Renal cortex interstitium (tissue), 11 donors: ENCODE results near the gene LTBP2. TPM values are rescaled to one million over a fixed set of nuclear protein-coding genes. Genes with fewer than 3 reads are reported as not detected.

Experiments used
- DNase-seq, 11 donors: peaks; one replicate each; pipeline ENCODE4 v3.0.0-alpha.2; 2013; ENCODE audit warnings: low read depth in 9 of 11, low spot score in 4 of 11; ENCODE audit errors: extremely low read depth in 1 of 11
- polyA plus RNA-seq, 3 donors: library from polyadenylated mRNA; unstranded; fragments of 120-200 nt; gene quantifications; one replicate each; pipeline ENCODE4 v1.2.1, GENCODE V29; 2013; ENCODE audit not compliant: insufficient read length in 3 of 3

LTBP2 gene
- polyA plus RNA-seq, 3 donors = 2.5 to 6.0 (median 3.2) TPM

DNA sequence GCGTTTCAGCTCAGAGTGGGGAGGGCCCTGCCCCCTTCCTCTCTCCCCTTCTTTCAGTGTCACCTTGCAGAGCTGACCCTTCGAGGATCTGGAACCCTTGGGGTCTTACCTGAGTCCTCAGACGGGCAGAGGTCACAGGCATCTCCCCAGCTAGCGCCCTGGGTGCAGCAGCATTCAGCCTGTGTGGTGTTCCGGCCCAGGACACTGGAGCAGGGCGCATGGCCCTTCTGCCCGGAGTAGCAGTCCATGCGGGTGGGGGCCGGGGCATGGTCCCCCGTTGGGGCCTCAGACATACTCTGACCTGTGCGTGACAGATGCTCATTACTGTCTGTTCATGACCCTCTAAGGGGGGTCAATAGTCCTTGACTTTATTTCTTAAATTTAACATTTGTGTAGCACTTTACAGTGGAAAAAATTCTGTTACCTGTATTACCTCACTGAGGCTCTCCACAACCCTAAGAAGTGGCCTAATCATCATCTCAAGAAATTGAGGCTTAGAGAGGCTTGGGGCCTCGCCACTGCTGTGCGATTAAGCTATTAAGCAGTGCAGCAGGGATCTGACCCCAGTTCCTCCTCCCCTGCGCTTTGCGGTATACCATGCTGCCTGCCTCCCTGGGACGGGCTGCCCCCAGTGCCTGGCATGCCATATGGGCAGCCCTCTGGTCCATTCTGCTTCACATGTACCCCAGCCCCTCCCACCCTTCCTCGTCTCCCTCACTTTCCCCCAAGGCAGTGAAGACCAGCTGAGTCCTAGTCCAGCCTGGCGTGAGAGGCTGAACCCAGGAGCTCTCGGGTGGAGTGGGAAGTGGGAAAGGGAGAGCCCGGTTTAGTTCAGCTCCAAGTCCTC, 106.9 kb downstream of the LTBP2 start:
- DNase-seq = no peak

DNA sequence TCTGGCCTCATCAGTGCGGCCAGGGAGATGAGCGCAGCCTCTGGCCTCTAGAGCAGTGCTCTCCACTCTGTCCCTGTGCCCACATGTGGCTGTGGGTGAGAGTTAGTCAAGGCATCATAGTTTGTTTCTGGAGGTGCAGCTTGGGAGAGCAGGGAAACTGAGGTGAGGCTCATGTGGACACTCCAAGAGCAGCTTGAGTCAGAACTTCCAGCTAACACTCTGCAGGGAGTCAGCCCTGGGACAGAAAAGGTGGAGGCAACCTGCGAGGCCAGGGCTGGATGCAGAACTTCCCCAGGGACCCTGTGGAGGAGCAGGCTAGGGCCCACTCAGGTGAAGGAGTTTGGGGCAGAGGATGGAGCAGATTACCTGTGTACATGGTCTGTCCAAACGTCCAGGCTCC, 107.6 kb downstream of the LTBP2 start:
- no peak for DNase-seq

DNA sequence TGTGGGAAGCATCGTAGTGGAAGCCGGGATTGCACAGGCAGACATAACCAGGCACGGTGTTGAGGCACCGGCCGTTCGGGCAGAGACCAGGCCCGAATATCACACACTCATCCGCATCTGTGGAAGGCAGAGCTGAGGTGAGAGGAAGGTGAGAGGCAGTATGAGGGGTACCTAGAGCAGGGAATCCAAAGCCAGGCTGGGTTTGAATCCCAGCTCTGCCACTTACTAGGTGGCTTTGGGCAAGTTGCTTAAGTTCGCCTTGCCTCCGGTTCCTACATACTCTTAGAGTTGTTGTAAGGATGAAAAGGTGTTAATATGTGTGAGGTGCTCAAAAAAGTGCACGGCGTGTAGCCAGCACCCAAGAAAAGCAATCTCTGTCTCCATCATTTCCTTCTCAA, 108.1 kb downstream of the LTBP2 start:
- no peak for DNase-seq

DNA sequence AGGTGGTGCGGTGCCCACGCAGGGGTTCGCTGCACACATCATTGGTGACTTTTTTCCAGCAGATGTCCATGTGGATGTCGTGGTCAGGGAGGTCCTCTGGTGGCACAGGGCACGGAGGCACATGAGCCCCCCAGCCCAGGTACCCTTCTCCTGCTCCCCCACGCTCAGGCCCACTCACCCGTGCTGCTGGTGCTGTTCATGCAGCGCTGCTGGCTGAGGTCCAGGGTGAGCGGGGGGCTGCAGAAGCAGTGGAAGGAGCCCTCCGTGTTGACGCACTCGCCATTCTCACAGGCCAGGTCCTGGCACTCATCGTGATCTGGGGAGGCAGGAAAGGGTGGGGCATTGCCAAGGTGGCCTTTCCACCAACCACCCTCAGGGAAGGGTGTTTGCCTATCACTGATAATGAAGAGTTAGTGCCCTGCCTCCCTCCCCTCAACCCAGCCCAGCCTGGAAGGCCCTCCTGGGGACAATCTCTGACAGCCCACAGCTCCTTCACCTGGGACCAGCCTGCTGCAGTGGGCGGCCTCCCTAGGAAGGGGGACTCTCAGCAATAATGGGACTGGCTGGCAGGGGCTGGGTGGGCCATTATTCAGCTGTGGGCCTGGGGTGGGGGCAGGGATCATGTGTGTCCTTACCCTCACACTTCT, 108.6 kb downstream of the LTBP2 start:
- DNase-seq = no peak

DNA sequence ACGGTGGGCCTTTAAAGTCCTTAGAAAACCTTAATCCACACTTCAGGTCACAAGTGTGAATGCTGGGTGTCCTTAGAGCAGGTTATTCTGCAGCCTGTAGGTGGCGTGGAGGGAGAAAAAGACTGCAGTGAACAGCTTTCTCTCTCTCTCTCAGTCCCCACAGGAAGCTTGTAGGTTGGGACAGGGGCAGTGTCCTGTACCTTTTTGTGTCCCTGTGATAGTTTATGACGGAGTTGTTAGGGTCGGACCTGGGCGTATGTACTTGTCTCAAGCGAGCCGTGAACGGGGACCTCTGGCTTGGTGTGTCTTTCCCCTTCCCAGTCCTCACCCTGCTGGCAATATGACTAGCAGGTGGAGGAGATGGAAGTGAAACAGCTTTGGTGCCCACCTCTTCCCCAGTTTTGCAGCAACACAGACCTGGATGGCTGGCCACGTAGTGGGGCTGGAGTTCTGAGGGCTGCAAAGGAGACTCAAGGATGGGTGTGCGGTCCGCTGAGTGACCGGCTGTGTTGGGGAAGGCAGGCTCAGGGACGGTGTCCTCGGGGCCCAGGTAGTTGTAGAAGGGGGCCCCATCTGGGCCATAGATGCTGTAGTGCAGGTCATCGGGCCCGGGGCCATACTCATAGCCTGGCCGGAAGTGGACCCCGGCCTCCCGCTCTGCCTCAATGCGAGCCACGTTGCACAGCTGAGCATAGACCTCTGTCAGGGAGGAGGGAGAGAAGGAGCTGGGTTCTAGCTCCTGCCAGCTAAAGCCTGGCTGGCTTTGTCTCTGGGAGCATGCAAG, 109.6 kb downstream of the LTBP2 start:
- DNase-seq = peak in 3 of 11 donors; percentile 33 to 49 (median 44)

DNA sequence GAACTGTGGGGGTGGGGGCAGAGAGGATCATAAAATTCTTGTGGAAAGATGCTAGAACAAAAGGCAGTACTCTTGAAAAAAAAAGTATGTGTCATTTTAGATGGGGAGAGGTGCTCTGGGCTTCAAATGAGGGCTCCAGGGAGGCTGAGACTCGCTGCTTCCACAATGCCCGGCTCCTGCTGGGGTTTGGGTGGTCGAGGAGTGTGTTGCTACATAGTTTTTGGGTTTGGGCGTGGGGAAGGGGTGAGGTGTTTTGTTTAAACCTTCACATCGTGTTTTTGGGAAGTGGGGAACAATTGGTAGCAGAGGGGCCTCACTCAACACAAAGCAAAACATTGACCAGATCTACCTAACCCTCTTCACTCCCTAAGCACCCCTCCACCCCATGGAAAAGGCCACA, 110.3 kb downstream of the LTBP2 start:
- DNase-seq = no peak

DNA sequence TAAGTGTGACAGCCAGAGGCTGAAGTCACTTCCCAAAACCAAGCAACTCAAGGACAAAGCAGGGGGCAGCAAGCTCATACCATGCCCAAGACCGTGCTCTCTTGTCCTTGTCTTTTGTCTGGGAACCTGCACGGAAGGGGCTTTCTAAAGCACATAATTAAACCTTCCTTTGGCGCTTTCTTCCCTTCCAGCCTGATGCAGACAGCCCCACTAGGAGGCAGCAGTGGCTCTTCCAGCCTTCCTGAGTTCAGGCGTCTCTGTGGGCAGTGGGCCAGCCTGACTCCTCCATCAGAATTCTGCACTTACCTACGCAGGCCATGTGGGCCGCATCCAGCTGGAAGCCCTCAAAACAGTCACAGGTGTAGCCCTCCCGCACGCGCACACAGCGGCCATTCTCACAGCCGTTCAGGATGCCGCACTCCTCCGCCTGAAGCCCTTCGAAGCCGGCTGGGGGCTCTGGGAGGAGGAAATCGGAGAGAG, 110.9 kb downstream of the LTBP2 start:
- DNase-seq = peak in 10 of 11 donors; percentile 69 to 85 (median 80)

DNA sequence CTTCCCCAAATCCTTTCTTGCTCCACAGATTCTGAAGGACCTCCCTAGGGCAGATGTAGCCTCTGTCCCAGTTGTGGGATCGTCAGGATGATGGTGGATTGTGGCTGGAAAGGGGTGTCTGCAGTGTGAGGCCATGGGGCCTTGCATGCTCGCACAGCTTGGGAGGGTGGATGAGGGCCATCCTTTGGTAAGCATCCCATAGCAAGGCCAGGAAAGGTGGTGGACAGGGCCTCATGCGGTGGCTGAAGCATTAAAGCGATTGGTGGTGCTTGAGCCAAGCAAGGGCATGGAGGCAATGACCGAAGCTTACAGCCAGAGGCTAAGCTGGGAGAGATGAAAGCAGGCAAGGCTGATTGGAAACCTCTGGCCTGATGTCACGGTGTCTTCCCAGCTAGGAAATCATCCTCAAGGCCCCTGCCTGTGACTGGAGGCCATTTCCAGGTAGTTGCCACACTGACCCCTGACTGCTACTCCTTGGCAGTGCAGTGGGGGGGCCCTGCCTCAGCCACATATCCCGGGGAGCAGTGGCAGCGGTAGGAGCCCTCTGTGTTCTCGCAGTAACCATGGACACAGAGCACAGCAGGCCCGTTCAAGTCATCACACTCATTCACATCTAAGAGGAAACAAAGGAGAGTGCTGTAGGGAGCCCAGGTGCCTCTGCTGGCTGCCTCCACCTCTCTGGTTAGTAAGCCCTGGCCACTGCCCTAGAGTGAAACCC, 111.5 kb downstream of the LTBP2 start:
- DNase-seq = no peak

DNA sequence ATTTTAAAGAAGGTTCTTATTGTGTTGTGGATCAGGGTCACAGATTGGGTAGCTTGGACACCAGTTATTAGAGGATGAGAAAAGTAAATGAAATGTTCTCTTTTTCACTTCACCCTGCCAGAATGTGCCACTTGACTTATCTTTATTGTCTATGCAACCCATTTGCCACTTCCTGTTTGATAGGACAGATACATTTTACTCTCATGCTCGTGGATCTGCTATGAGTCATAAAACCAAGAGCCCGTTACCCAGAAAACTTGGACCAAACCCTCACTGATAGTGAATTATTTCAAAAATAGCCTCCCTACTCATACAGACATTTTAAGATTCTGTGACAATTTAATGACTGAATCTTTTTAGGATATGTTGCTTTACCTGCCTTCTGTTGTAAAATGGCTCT, 116.7 kb downstream of the LTBP2 start:
- no peak for DNase-seq

DNA sequence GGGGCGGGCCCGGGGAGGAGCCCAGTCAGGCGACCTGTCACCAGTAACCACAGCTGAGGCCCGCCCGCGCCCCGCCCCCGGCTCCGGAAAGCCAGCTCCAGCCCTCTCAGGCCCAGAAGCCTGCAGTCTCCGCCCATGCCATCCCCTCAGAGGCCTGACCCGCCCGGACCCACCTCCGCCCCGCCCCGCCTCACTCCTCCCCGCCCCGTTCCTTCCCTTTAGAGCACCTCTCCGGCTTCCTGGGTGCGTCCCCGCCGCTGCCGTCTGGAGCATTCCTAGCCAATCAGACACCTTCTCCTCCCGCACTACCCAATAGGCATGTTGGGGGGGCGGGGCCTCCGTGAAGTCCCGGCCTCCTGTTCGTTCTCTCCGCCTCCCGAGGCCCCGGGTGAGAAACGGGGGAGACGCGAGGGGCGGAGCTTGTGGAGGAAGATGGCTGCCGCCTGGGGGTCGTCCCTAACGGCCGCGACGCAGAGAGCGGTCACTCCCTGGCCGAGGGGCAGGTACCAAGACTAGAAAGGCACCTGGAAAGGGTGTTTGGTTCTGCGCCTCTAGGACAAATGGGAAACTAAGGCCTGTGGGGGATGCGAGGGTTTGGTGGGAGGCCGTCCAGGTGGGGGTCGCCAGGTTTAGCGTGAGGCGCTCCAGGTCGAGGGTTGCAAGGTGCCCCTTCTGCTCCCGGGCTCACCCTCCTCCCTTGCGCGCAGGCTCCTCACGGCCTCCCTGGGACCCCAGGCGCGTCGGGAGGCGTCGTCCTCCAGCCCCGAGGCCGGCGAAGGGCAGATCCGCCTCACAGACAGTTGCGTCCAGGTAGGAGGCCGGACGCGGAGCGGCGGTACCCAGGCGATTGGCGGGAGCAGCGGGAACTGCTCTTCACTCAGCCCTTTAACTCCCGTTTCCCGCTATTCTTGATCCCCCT, 118.4 kb downstream of the LTBP2 start, which contains the start of gene ISCA2:
TSS of gene ISCA2 (plus strand) at position 423 of the 919 bp plus-strand sequence. CDS start at position 433, 10 bp downstream.
- peak; percentile 93 to 99 (median 98) for DNase-seq

DNA sequence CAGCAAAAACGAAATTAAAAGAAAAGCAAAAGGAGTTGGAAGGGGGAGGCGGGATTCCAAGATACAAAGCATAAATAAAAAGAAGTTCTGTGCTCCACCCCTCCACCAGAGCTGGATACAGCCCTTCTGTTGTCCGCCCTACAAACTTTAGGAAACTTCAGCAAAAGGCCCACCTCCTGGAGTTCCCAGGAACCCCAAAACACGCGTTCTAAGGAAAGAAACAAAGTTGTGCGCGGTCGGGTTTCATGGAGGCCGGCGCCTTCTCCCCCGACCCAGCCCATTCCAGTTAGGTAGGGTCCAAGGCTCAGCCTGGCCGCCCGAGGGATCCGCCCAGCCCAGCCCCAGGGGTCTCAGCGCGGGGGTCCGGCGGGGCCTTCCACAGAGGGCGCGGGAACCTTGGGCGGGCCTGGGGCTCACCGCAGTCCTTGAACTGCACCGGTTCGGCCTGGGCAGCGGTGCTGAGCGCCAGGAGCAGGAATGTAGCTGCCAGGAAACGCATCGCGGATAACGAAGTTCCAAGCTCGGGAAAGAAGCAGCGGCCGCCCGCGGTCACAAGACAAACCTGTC, 119.2 kb downstream of the LTBP2 start, which contains the start of gene NPC2:
TSS of gene NPC2 (minus strand) at position 530 of the 567 bp plus-strand sequence. CDS start at position 499, 31 bp downstream.
- DNase-seq = peak in 1 of 11 donors; percentile 38

DNA sequence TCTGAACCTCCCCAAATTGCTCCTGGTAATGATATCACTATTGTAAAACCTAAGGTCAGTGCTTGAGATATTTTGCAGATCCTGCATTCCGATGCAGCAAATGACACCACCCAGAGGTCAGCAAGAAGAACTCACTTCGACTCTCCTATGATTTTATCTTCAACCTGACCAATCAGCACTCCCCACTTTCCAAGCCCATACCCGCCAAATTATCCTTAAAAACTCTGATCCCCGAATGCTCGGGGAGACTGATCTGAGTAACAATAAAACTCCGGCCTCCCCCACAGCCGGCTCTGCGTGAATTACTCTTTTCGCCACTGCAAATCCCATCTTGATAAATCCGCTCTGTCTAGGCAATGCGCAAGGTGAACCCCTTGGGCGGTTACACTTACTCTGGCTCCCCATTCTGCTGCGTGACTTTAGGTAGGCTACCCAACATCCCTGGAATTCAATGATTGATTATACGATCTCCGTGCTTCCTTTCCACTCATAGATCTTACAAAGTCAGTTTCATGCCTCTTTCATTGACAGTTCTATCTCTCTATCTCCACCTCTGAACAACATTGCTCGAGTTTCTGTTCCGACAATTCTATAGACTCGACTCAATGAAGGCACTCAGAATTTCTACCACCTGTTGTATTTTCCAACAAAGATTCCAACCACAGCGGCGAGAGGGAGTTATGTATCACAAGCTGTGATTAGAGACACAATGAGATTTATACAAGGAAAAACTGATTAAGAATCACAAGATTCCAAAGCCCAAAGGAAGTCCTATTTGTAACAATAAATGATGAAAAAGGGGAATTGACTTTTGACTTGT, 119.9 kb downstream of the LTBP2 start:
- no peak for DNase-seq

DNA sequence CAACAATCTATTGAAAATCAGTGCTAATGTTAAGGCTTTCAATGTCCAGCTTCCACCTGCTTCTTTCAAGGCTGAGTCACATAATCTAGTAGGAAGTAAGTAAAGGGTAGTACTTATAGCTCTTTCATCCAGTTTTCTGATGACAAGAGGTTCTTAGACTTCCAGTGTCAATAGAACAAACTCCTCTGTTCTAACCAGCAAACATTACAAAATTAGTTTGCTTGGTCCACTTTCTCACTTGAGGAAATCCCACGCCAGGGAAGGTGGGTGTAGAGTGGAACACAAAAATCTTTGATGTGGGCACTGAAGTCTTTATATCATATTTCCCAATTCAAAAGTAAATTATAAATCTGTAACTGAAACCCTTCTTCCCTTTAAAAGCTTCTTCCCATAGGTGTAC, 121.6 kb downstream of the LTBP2 start:
- DNase-seq = no peak

DNA sequence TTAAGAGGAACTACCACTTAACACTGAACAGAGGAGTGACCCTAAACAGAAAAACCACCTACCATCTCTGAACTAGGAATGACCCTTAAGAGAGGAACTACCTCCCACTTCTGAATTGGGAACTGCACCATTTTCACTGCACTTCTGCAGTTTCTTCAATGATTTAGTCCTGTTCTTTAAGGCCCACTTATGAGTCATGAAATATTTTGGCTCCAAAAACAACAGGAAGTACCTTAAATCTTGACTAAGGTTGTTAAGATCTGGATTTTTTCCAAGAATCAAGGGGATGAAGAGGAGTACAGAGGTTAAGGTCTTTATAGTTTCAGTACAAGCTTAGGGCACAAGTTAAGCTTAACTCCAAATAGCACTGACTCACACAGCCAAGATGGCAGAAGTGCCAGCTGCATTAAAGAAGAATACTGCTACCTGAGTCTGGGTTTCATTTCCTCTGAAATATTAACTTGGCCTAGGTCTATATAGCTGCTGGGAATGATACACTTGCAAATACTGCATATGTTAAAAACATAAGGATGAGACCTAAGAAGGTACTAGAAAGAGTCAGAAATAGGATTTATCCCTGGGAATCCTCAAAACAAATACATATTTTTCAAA, 123.1 kb downstream of the LTBP2 start:
- no peak for DNase-seq

DNA sequence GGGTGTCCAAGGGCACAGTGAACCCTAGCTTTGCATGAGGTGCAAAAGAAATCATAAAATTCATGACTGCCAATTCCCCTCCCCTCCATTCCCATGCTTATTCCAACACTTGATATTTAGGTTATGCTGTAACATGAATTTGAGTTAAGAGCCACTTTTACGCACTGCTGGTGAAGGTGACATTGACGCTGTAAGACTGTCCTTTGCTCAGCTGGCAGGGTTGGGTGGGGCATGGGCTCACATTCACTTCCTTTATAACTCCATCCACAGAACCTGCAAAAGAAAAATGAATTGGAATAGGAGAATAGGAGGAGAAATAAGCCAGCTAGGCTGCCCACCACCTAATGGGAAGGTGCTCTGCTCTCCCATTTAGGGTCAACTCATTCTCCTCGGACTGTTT, 125.9 kb downstream of the LTBP2 start:
- DNase-seq = no peak

DNA sequence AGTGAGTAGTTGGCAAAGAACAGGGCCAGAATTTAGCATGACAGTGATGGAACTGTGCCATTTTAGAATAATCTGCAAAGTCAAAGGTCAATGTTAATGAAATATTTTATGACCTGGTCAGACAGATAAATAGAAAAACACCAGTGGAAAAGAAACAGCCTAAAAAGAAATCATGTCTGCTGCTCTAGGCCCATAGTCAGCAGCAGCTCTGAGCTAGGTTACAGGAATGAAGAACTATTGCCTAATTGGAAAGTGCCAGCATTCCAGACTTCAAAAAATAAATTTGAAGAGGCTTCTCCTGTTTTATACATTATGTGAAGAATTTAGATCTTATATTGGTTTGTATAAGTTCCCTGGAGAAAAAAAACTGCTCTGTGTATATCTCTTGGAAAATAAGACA, 128.7 kb downstream of the LTBP2 start:
- DNase-seq = no peak
